ENCODE measurements around the gene SYT1.

DNA sequence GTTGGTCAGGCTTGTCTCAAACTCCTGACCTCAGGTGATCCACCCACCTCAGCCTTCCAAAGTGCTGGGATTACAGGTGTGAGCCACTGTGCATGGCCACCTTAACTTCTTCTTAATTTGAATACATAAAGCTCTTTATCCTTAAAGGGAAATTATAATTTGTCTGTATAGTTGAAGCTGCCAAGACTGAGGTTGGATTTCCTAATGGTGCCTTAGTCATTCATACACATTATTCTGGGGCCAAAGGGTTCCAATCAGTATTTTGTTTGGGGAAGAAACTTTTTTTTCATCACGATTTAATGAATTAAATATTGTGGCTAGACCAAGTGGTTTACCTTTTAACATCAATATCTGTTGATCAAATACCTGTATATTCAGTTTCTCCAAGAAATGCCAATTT is 135.9 kb downstream of the SYT1 start:
- TF ChIP-seq, protein P1, sequence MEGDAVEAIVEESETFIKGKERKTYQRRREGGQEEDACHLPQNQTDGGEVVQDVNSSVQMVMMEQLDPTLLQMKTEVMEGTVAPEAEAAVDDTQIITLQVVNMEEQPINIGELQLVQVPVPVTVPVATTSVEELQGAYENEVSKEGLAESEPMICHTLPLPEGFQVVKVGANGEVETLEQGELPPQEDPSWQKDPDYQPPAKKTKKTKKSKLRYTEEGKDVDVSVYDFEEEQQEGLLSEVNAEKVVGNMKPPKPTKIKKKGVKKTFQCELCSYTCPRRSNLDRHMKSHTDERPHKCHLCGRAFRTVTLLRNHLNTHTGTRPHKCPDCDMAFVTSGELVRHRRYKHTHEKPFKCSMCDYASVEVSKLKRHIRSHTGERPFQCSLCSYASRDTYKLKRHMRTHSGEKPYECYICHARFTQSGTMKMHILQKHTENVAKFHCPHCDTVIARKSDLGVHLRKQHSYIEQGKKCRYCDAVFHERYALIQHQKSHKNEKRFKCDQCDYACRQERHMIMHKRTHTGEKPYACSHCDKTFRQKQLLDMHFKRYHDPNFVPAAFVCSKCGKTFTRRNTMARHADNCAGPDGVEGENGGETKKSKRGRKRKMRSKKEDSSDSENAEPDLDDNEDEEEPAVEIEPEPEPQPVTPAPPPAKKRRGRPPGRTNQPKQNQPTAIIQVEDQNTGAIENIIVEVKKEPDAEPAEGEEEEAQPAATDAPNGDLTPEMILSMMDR (conservative IDR thresholded peaks at IDR 0.05; ENCODE audit: low read length) = no peak
- TF ChIP-seq EZH2phosphoT487 (IDR thresholded peaks at IDR 0.05; ENCODE audit: borderline replicate concordance, low read depth, low read length) = no peak

Measured in OCI-LY7 (cell line).